AG08395 (cell line): ENCODE results near the gene RNF224.

ENCODE experiments used
- DNase-seq: peaks from one replicate; pipeline ENCODE4 v3.0.0; 2012; ENCODE audit warnings: mixed read lengths, low spot score

Gene RNF224

GRCh38 chr9:137273611-137274320 is 46.5 kb downstream of the RNF224 start:
- DNase-seq, result no peak

DNA sequence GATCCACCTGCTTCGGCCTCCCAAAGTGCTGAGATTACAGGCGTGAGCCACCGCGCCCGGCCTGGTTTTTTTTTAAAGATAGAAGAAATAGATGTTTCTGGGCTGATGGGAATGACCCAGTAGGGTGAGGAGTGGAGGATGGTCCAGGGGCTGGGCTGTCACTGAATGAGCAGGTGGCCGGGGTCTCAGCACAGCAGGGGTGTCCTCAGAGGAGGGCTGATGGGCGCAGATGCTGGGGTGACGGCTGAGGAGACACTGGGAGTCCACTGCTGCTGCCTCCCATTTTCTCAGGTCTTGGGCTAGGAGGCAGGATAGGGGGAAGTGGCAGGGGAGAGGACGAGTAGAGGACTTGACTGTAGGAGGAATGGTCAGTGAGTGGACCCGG is 47.9 kb downstream of the RNF224 start:
- DNase-seq, result no peak

- DNase-seq, result no peak
Measured at GRCh38 chr9:137275588-137276472, 48.5 kb downstream of the RNF224 start.

DNA sequence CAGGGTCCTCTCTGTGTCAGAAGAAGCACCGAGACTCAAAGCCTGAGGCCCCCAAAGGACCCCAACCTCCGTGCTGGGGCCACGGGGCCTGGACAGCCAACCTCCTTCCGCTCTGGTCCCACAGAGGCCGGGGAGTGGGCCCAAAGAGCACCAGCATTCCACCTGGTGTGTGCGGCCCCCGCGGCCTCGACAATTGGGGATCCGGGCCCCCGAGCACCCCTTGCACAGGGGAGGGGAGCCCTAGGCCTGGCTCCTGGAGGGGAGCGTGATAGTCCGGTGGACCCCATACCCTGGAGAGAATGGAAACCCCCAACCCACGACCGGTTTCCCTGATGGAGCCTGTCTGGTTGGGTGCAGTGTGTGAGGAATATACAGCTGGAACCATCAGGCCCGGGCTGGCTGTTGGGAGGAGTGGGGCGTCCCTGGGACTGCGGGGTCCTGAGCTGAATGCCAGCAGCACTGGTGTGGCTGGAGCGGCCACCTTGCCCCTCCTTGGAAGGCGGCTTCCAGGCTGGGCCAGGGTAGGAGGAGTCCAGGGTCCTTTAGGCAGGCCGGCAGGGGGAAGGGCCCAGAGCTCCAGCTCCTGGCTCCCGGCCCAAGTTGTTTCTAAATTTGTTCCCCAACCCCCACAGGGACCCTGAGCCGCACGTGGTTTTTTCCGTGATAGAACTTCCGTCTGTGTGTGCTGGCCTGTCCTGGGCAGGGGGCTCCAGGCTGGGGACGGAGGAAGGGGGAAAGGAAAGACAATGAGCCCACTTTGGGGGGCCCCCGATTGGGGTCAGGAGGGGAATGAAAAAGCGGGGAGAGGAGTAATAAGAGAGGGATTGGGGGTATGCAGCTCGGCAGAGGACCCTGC is 49.4 kb downstream of the RNF224 start:
- DNase-seq, result peak; percentile 35

DNA sequence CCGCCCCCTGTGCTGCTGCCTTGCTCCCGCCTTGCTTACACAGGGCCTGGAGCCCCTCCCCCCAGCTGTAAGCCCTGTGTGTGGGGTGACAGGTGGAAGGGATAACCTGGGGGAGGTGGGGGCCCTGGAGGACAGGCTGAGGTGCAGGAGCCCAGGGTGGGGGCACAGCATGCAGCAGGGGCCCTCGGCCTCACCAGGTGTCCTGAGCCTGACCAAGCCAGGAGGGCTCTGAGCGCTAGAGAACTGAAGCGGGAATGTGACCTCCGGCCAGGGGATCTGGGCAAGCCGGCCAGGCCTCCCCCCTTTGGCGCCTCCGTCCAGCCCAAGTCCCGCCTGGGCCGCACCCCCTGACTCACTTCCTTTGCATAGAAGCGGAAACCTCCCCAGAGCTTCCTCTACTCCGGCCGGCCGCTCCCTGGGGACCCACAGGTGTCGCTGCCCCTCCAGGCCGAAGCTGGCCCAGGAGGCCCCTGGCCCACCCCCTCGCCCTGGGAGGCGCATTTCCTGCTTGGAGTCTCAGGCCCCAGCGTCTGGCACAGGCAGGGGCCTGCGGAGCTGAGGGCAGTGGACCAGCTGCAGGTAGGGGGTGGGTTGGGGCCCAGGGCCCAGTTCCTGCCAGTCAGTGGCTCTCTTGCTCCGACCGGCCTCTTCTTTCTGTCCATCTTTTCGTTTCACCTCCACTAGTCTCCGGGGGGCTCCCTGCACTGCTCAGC is 50.2 kb downstream of the RNF224 start, which contains the start of gene TOR4A:
TSS of gene TOR4A (plus strand) at position 398 of the 713 bp plus-strand sequence. CDS start 964 bp downstream, outside the sequence.
- peak; percentile 84 for DNase-seq

- no peak for DNase-seq
Measured at GRCh38 chr9:137278061-137278701, 50.9 kb downstream of the RNF224 start.
